GM19238 (cell line): Measurements from ENCODE around the gene TRPM8.
"Not testable (repeated sequence)": the region's sequence is repeated elsewhere in the genome, so short reads cannot be mapped to it uniquely, and the experiment has no call there.

ENCODE experiments used
- DNase-seq: peaks from one replicate; pipeline ENCODE4 v3.0.0; 2011; ENCODE audit warnings: low spot score; ENCODE audit not compliant: insufficient read length

The TRPM8 gene

GRCh38 chr2:233936089-233936488, 18.9 kb downstream of the TRPM8 start:
- no peak for DNase-seq

- DNase-seq, result no peak
Measured at GRCh38 chr2:233938676-233939370, 21.6 kb downstream of the TRPM8 start.

- DNase-seq, result no peak
Measured at GRCh38 chr2:233940376-233941276, 23.5 kb downstream of the TRPM8 start.

DNA sequence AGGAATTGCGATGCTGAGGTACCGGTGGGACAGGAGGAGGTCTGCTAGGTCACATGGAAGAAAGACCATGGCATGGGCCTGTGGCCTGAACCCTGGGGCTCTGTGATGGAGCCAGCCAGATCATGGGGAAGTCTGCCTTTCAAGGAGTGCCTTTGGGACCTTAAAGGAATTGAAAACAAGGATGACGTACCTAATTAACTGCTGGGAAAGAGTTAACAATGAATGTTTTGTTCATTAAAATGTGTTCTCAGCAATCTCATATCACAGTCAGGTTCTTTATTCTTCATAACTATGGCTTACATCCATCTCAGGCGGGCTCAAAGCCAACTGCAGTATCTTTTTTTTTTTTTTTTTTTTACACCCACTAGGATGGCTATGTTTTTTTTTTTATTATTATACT, 25.6 kb downstream of the TRPM8 start:
- DNase-seq, result no peak

DNA sequence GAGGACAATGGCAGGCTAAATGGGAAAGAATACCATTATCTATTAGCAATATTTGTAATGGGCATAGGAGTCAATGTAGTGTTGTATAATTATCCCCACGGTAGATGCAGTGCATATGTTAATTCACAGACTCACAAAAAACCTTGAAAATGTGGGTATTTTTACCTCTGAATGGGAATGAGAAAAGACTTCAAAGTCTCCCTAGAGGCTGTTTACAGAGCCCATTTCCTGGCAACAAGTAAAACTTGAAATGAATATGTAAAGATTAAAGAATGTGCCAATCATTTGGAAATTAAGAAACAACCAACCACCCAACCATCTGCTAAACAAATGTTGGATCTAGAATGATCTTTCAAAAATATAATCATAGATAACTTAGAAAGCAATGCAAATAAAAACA, 27.1 kb downstream of the TRPM8 start:
- DNase-seq, result no peak

DNA sequence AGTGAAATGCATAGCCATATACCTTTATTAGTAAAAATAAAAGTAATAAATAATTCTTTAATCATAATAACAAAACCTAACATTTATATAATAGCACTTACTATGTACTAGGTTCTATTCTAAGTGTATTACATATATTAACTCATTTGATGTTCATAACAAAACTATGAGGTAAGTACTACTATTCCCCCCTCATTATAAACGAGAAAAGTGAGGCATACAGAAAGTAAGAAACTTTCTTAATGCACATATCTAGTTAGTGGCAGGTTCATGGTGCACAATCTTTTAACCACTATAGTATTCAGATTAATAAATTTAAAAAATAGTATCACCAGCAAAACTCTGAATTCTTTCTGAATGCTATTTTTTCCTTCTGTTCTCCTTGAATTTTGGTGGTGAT, 27.5 kb downstream of the TRPM8 start:
- no peak for DNase-seq

- no peak for DNase-seq
Measured at GRCh38 chr2:233945146-233945545, 28.0 kb downstream of the TRPM8 start.

- DNase-seq, result no peak
Measured at GRCh38 chr2:233950078-233950825, 33.1 kb downstream of the TRPM8 start.

DNA sequence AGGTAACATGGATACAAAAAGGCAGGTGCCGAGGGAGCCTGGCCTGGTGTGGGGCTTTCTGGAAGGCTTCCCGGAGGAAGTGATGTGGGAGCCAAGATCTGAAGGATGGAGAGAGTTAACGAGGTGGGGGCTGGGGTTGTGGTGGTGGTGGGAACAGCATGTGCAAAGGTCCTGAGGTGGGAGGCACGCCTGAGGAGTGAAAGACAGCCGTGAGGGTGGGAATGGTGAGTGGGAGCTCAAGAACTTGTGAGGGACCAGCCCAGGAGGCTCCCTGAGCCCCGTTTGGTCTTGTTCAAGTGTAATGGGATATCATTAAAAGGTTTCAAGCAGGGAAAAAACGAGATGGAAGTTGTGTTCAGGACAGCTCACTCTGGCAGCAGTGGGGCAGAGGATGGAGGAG, 35.2 kb downstream of the TRPM8 start:
- no peak for DNase-seq

DNA sequence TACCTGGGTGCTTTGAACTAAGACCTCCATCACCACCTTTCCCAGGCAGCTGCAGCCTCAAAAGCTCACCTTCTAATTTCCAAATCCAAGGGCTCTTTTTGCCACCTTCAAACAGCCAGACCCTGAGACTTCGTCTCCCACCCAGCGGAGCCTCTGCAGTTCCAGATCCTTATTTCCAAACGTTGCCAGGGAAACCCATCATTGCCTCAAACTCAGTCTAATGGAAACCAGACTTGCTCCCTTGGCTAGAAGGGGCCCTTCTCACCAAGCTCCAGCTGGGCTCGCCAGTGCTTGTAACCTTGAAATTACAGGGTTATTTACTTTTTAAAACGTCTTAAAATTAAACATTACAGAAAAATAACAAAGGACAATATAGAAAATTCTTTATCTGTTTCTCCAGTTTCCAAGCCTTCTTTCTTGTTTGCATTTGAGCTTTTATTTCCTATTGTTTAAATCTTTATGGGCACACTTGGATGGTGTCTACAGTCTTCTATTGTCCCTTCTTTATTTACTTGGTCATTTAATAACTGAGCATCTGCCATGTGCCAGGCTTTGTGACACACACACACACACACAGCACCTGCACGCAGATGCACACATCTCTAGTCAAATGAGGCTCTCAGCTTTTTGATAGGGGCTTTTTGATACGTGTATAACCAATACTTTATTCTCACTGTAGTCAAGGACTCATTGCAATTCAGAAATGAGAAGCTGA, 36.1 kb downstream of the TRPM8 start:
- no peak for DNase-seq

DNA sequence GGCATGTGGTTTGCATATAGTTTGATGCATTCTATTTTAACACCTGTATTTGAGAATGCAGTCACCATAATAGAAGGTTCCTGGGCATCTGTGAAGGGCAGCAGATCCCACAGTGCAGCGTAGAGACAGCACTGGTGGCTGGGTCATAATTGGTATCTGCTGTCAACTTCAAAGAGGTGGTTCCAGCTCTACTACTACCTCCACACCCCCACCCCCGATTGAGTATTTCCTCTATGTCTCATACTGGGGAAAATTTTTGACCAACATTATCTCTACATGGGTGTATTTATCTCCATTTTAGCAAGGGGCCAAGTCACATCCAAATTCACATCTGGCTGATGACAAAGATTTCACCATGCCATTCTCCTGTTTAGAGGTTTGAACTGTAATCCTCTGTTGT, 43.0 kb downstream of the TRPM8 start:
- no peak for DNase-seq

DNA sequence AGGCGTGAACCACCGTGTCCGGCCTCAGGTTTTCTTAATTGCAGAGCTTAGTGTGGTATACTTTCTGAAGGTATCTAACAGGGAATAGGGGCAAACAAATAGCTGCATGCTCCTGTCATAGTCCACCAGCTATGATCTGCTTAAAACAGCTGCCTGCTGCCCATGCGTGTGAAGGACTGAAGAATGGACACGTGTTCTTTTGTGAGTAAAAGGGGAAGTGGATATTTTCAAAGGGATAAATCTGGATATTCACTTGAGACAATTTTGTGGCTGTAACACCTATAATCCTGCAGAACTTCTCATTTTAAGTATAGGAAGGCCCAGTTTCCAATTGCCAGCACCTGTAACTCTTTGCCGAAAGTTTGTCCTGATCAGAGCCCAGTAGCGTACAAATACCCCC, 44.7 kb downstream of the TRPM8 start:
- no peak for DNase-seq

DNA sequence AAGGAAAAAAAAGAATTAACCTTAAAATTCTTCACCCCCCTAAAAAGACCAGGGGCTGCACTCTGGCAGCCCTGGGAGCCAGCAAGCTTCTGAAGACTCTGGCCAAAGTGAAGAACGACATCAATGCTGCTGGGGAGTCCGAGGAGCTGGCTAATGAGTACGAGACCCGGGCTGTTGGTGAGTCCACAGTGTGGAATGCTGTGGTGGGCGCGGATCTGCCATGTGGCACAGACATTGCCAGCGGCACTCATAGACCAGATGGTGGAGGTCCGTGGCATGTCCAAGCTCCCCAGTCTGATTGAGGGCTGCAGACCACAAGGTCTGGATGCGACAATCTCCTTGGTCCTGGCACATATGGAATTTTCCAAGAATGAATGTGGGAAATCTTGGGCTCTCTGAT, 47.4 kb downstream of the TRPM8 start:
- DNase-seq, result no peak

DNA sequence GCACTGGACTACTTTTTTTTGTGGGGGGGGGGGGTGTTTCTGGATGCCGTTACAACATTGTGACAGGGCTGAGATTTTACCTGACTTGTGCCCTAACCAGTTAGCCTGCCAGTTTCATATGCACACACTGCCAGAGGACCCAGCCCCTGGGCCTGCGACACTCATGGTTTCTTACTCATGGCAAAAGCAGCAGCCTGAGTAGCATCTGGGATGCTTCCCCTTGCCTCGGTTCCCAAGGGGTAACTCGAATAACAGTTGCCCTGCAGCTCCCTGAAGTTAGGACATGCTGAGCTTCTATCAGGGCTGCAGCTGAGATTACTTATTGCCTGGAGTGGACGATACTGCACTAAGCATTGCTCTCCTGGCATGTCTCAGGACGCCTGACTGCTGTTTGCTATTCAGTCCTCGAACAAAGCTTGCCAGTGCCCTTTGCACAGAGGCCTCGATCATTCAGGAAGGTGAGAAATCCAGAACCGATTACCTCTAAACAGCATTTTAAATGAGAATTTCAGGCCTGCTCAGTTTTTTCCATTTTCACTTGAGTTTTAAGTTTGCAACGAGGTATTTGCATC, 47.9 kb downstream of the TRPM8 start:
- DNase-seq, result no peak

- DNase-seq, result not testable (repeated sequence)
Measured at GRCh38 chr2:233965646-233966045, 48.5 kb downstream of the TRPM8 start.

DNA sequence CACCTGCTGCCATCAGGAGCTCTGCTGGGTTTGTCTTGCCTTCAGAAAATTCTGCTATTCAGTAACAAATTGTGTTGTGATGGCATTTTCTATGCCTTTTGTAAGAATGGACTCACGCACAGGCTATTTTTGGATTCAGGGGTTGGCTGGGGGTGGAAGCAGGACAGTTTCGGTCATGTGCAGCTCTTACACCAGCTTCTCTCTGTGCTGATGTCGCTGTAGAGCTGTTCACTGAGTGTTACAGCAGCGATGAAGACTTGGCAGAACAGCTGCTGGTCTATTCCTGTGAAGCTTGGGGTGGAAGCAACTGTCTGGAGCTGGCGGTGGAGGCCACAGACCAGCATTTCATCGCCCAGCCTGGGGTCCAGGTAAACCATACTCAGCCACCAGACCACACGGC, 49.2 kb downstream of the TRPM8 start:
- DNase-seq, result no peak

DNA sequence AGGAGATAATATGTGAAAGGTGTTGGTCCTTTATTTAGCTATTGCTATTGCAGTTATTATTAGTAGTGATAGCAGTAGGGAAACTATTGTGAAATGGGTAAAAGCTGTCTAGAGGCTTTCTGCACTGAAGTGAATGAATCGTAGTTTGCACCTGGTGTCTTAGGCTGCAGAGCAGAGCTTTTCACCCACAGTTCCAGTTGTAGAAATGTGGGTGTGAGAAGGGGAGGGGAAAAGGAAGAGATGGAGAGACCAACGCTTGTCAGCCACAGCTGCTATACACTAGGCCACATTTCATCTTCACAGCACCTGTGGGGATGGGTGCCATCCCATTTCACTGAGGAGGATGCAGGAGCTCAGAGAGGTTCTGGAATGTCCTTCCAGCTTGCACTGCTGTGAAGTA, 50.0 kb downstream of the TRPM8 start:
- DNase-seq, result no peak

GRCh38 chr2:233968556-233968955, 51.4 kb downstream of the TRPM8 start:
- DNase-seq, result no peak

- DNase-seq, result not testable (repeated sequence)
Measured at GRCh38 chr2:233972460-233972859, 55.3 kb downstream of the TRPM8 start.

- DNase-seq, result no peak
Measured at GRCh38 chr2:233972941-233973575, 55.9 kb downstream of the TRPM8 start.

DNA sequence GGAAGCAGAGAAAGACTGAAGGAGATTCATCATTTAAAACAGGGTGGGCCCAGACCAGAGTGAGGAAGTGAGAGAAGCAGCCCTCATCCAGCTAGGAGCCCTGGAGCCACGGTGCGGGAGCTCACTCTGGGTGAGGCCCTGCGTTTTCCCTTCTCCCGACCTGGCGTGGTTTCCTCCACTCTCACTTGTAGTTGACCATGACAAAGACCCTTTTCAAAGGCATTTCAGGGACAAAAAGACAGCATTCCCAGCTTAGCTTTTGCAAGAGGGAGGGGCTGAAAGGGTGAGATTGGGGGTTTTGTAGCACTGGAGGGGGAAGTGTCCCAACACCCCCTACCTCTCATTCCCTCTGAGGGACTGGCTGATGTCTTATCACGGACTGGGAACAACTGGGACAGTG, 56.6 kb downstream of the TRPM8 start:
- no peak for DNase-seq
